A673 (cell line): Measurements from ENCODE around the gene ESPNL. TPM values are rescaled to one million over a fixed set of nuclear protein-coding genes. Genes with fewer than 3 reads are reported as not detected.
"Not testable (repeated sequence)": the region's sequence is repeated elsewhere in the genome, so short reads cannot be mapped to it uniquely, and the experiment has no call there.

ENCODE experiments used
- BruUV-seq: library from RNA; stranded (reverse); fragments of 400-500 nt; replicated peaks from 2 replicates; lab custom pipeline; 2021; lab: Mats Ljungman, UMichigan
- CTCF ChIA-PET: fragments of 300-600 bp; sonication (Branson Sonifier 250); formaldehyde crosslinking; loops from one replicate; lab custom pipeline; 2022; ENCODE audit warnings: antibody characterized with exemption; lab: Charles Lee
- POLR2A ChIA-PET: fragments of 300-600 bp; sonication (Branson Sonifier 250); formaldehyde crosslinking; loops from one replicate; lab custom pipeline; 2022; ENCODE audit warnings: antibody characterized with exemption; ENCODE audit not compliant: low non-redundant PET; lab: Charles Lee
- DNase-seq: peaks from one replicate; pipeline ENCODE4 v3.0.0-alpha.2; 2015; ENCODE audit warnings: low spot score
- H3K27ac ChIP-seq: fragments of 200-600 bp; sonication (generic); 2 replicates; pipeline ENCODE4 v1.5.1; 2016; ENCODE audit warnings: mixed run types, low read depth, mild to moderate bottlenecking, mixed read lengths, antibody characterized with exemption, low read length; ENCODE audit not compliant: poor library complexity, severe bottlenecking
- H3K27me3 ChIP-seq: fragments of 200-600 bp; sonication (generic); replicated peaks from 2 replicates; pipeline ENCODE4 v1.6.1; 2017; ENCODE audit warnings: mixed run types, low read depth, mild to moderate bottlenecking, mixed read lengths, antibody characterized with exemption, low read length; ENCODE audit not compliant: insufficient read depth, poor library complexity
- H3K36me3 ChIP-seq: fragments of 200-600 bp; sonication (generic); 2 replicates; pipeline ENCODE4 v1.6.1; 2016; ENCODE audit warnings: mixed run types, mild to moderate bottlenecking, mixed read lengths, antibody characterized with exemption, low read length; ENCODE audit not compliant: insufficient read depth, poor library complexity, severe bottlenecking
- H3K4me1 ChIP-seq: fragments of 200-600 bp; sonication (generic); 2 replicates; pipeline ENCODE4 v1.6.1; 2017; ENCODE audit warnings: mixed run types, mild to moderate bottlenecking, mixed read lengths, antibody characterized with exemption, low read length; ENCODE audit not compliant: insufficient read depth, poor library complexity, severe bottlenecking
- H3K4me3 ChIP-seq: fragments of 200-600 bp; sonication (generic); 2 replicates; pipeline ENCODE4 v1.5.1; 2016; ENCODE audit warnings: low read depth, mixed run types, mild to moderate bottlenecking, mixed read lengths, low read length; ENCODE audit not compliant: poor library complexity, severe bottlenecking
- H3K9me3 ChIP-seq: fragments of 200-600 bp; sonication (generic); 2 replicates; pipeline ENCODE4 v1.6.1; 2016; ENCODE audit warnings: mixed run types, low read depth, mild to moderate bottlenecking, mixed read lengths, antibody characterized with exemption, low read length; ENCODE audit not compliant: poor library complexity, severe bottlenecking
- CTCF ChIP-seq: fragments of 300-800, 200-600 bp; sonication (generic); conservative IDR thresholded peaks from 2 replicates; pipeline ENCODE4 v1.5.1; 2017; ENCODE audit warnings: low read depth, mild to moderate bottlenecking, antibody characterized with exemption, low read length, moderate library complexity, mixed read lengths
- EZH2 ChIP-seq: fragments of 200-600 bp; sonication (generic); IDR thresholded peaks from 2 replicates; pipeline ENCODE4 v1.6.1; 2017; ENCODE audit warnings: borderline replicate concordance, low read depth, mild to moderate bottlenecking, mixed read lengths, antibody characterized with exemption, low read length; ENCODE audit not compliant: poor library complexity, severe bottlenecking
- intact Hi-C: fragments of 100-400 bp; cut with micrococcal nuclease; formaldehyde crosslinking; loops from one replicate; pipeline ENCODE4 v1.10.0; 2022; ENCODE audit not compliant: unreplicated experiment
- total RNA-seq: library from RNA; stranded (reverse); gene quantifications from 2 replicates; pipeline ENCODE4 v1.2.3, GENCODE V29; 2021

The ESPNL gene
- total RNA-seq, 1 experiment from 2014 or later, result 0.30 TPM

- ChIA-PET POLR2A (no interaction called here), CTCF (no interaction called here)
- no peak for DNase-seq
- Histone ChIP-seq H3K27ac (no peak overlapping the region), H3K4me3 (no peak overlapping the region), H3K9me3 (no peaks in the 10 kb centered on the region), H3K4me1 (peaks cover 4% of the 10 kb centered on the region), H3K36me3 (peaks cover 51% of the 10 kb centered on the region), H3K27me3 (no peaks in the 10 kb centered on the region)
- BruUV-seq, result no TSS peak
- intact Hi-C loops, result loop anchor here (10.0 kb wide), 1 partner anchor 211 kb away; the partner anchor contains the start of gene RAMP1
- TF ChIP-seq CTCF (no peak), EZH2 (no peak)
These were observed 33.9 kb upstream of the ESPNL start for GRCh38 chr2:238066218-238066617.

GRCh38 chr2:238066718-238067117 is 33.4 kb upstream of the ESPNL start:
- CTCF ChIA-PET, result not testable (repeated sequence)

GRCh38 chr2:238067939-238068338 is 32.2 kb upstream of the ESPNL start:
- Histone ChIP-seq H3K36me3 (peaks cover 68% of the 10 kb centered on the region), H3K9me3 (no peaks in the 10 kb centered on the region), H3K27ac (no peak overlapping the region), H3K4me1 (no peaks in the 10 kb centered on the region), H3K4me3 (no peak overlapping the region), H3K27me3 (no peaks in the 10 kb centered on the region)
- ChIA-PET POLR2A (no interaction called here), CTCF (no interaction called here)
- no TSS peak for BruUV-seq
- TF ChIP-seq EZH2 (no peak), CTCF (no peak)
- DNase-seq, result no peak
- intact Hi-C loops, result loop anchor here (10.0 kb wide), 1 partner anchor 213 kb away; the partner anchor contains the start of gene RAMP1

More at GRCh38 chr2:238066718-238067117, 33.4 kb upstream of the ESPNL start:
- H3K4me1 ChIP-seq, DNase-seq, H3K4me3 ChIP-seq, H3K27me3 ChIP-seq, BruUV-seq, H3K9me3 ChIP-seq, POLR2A ChIA-PET, H3K27ac ChIP-seq: not testable (repeated sequence)
- H3K36me3 ChIP-seq, result peaks cover 56% of the 10 kb centered on the region
- intact Hi-C loops, result loop anchor here (10.0 kb wide), 1 partner anchor 212 kb away; the partner anchor contains the start of gene RAMP1
